GM23338 (cell line): ENCODE measurements around the gene WIPF3. TPM values are rescaled to one million over a fixed set of nuclear protein-coding genes. Genes with fewer than 3 reads are reported as not detected.

Experiments used
- ATAC-seq: fragments of 200-7000 bp; cut with Tn5 transposase; 3 replicates; pipeline ENCODE4 v1.9.1; 2020
- DNase-seq: peaks from one replicate; pipeline ENCODE4 v3.0.0-alpha.2; 2015; ENCODE audit warnings: low spot score
- H2AFZ ChIP-seq: fragments of 200-600 bp; sonication (generic); 2 replicates; pipeline ENCODE4 v1.8.0; 2016; ENCODE audit warnings: antibody characterized with exemption, mild to moderate bottlenecking, moderate library complexity
- H3F3A ChIP-seq: fragments of 200-600 bp; sonication (generic); replicated peaks from 2 replicates; pipeline ENCODE4 v1.8.0; 2017; ENCODE audit warnings: antibody characterized with exemption, mixed run types, low read depth
- H3K27ac ChIP-seq: fragments of 200-600 bp; sonication (generic); 2 replicates; pipeline ENCODE4 v1.6.1; 2016; ENCODE audit warnings: low read depth
- H3K27me3 ChIP-seq: fragments of 200-600 bp; sonication (generic); 2 replicates; pipeline ENCODE4 v1.8.0; 2016; ENCODE audit warnings: mild to moderate bottlenecking, mixed run types, moderate library complexity; ENCODE audit not compliant: insufficient read depth
- H3K36me3 ChIP-seq: fragments of 200-600 bp; sonication (generic); 2 replicates; pipeline ENCODE4 v1.8.0; 2016; ENCODE audit warnings: mild to moderate bottlenecking; ENCODE audit not compliant: insufficient read depth
- H3K4me1 ChIP-seq: fragments of 200-600 bp; sonication (generic); 2 replicates; pipeline ENCODE4 v1.8.0; 2016; ENCODE audit warnings: mild to moderate bottlenecking, moderate library complexity; ENCODE audit not compliant: insufficient read depth
- H3K4me2 ChIP-seq: fragments of 200-600 bp; sonication (generic); 2 replicates; pipeline ENCODE4 v1.7.1; 2017; ENCODE audit warnings: mixed run types
- H3K4me3 ChIP-seq: fragments of 200-600 bp; sonication (generic); 2 replicates; pipeline ENCODE4 v1.6.1; 2016; ENCODE audit warnings: mixed run types
- H3K79me2 ChIP-seq: fragments of 200-600 bp; sonication (generic); replicated peaks from 2 replicates; pipeline ENCODE4 v1.8.0; 2017; ENCODE audit warnings: mild to moderate bottlenecking; ENCODE audit not compliant: insufficient read depth
- H3K9me2 ChIP-seq: fragments of 200-600 bp; sonication (generic); 2 replicates; pipeline ENCODE4 v1.8.0; 2017; ENCODE audit not compliant: insufficient read depth
- H4K20me1 ChIP-seq: fragments of 200-600 bp; sonication (generic); replicated peaks from 2 replicates; pipeline ENCODE4 v1.8.0; 2017; ENCODE audit warnings: mild to moderate bottlenecking; ENCODE audit not compliant: insufficient read depth
- H3K27ac Mint-ChIP-seq: 2 replicates; pipeline ENCODE4 v1.8.0; 2020; ENCODE audit warnings: inconsistent platforms, mild to moderate bottlenecking, moderate library complexity, mixed read lengths
- H3K27me3 Mint-ChIP-seq: 3 replicates; pipeline ENCODE4 v1.8.0; 2022; ENCODE audit warnings: low read depth, mild to moderate bottlenecking, moderate library complexity, mixed read lengths, inconsistent platforms; ENCODE audit not compliant: insufficient read depth, poor library complexity
- H3K36me3 Mint-ChIP-seq: 3 replicates; pipeline ENCODE4 v1.8.0; 2021; ENCODE audit warnings: low read depth, mild to moderate bottlenecking, inconsistent platforms, moderate library complexity, mixed read lengths
- H3K4me1 Mint-ChIP-seq: 3 replicates; pipeline ENCODE4 v1.8.0; 2020; ENCODE audit warnings: mild to moderate bottlenecking, inconsistent platforms, mixed read lengths
- H3K4me3 Mint-ChIP-seq: 3 replicates; pipeline ENCODE4 v1.8.0; 2021; ENCODE audit warnings: moderate library complexity, mild to moderate bottlenecking, inconsistent platforms, mixed read lengths
- H3K9me3 Mint-ChIP-seq: 3 replicates; pipeline ENCODE4 v1.8.0; 2020; ENCODE audit warnings: moderate library complexity, mild to moderate bottlenecking, inconsistent platforms, mixed read lengths
- CREB1 ChIP-seq: fragments of 250-450 bp; sonication (Bioruptor Pico); IDR thresholded peaks from 2 replicates; pipeline ENCODE4 v1.5.0; 2020; ENCODE audit warnings: low read depth, mild to moderate bottlenecking, moderate library complexity
- CTCF ChIP-seq, 2 experiments: fragments of 200-600 bp in 1 of 2; sonication (generic) in 1 of 2; conservative IDR thresholded peaks; 2 replicates each; pipeline versions ENCODE4 v1.5.1 to v1.6.1; 2016 to 2017; ENCODE audit warnings: antibody characterized with exemption in 2 of 2, low read depth in 2 of 2, mild to moderate bottlenecking in 2 of 2, moderate library complexity in 1 of 2
- EZH2 ChIP-seq: fragments of 200-600 bp; sonication (generic); IDR thresholded peaks from one replicate; pipeline ENCODE4 v1.8.0; 2017; ENCODE audit warnings: antibody characterized with exemption, mild to moderate bottlenecking, low read depth; ENCODE audit not compliant: unreplicated experiment
- EZH2phosphoT487 ChIP-seq: fragments of 200-600 bp; sonication (generic); IDR thresholded peaks from one replicate; pipeline ENCODE4 v1.8.1; 2018; ENCODE audit warnings: antibody characterized with exemption; ENCODE audit not compliant: unreplicated experiment
- JUNB ChIP-seq: IDR thresholded peaks from one replicate; pipeline ENCODE4 v1.6.1; 2016; ENCODE audit warnings: antibody characterized with exemption; ENCODE audit not compliant: unreplicated experiment
- NANOG ChIP-seq: IDR thresholded peaks from 2 replicates; pipeline ENCODE4 v1.6.1; 2016; ENCODE audit warnings: antibody characterized with exemption, borderline replicate concordance
- POLR2AphosphoS5 ChIP-seq: IDR thresholded peaks from 2 replicates; pipeline ENCODE4 v1.6.1; 2016; ENCODE audit warnings: antibody characterized with exemption, low read depth
- REST ChIP-seq: IDR thresholded peaks from one replicate; pipeline ENCODE4 v1.6.1; 2018; ENCODE audit warnings: antibody characterized with exemption; ENCODE audit not compliant: unreplicated experiment
- STAT1 ChIP-seq: IDR thresholded peaks from one replicate; pipeline ENCODE4 v1.6.1; 2016; ENCODE audit warnings: antibody characterized with exemption; ENCODE audit not compliant: unreplicated experiment
- ZNF114 ChIP-seq: fragments of 250-450 bp; sonication (Bioruptor Pico); IDR thresholded peaks from 2 replicates; pipeline ENCODE4 v1.5.0; 2020; ENCODE audit warnings: mild to moderate bottlenecking, moderate library complexity
- ZNF331 ChIP-seq: fragments of 250-450 bp; sonication (Bioruptor Pico); IDR thresholded peaks from 2 replicates; pipeline ENCODE4 v1.5.0; 2020; ENCODE audit warnings: low read depth, mild to moderate bottlenecking, moderate library complexity
- polyA plus RNA-seq: library from polyadenylated mRNA; unstranded; fragments of >200 nt; fragmentation: Nextera tagmentation; extraction: Ambion mirVana; gene quantifications from 2 replicates; pipeline ENCODE4 v1.2.1, GENCODE V29; 2016
- total RNA-seq: library from RNA; depleted of rRNA; stranded (reverse); fragments of >200 nt; shearing (Covaris generic); gene quantifications from 2 replicates; pipeline ENCODE4 v1.2.3, GENCODE V29; 2014
- TF ChIP-seq, protein P1 (sequence below): fragments of 250-450 bp; sonication (Bioruptor Pico); IDR thresholded peaks from 2 replicates; pipeline ENCODE4 v1.5.0; 2020; ENCODE audit warnings: mild to moderate bottlenecking, moderate library complexity
- TF ChIP-seq, protein P2 (sequence below): IDR thresholded peaks from 2 replicates; pipeline ENCODE4 v1.6.1; 2016; ENCODE audit warnings: antibody characterized with exemption

WIPF3 gene
- total and polyA plus RNA-seq, 2 experiments from 2014 or later = 5.7 to 11.4 TPM

GRCh38 chr7:29848941-29849340 is 42.6 kb downstream of the WIPF3 start:
- Histone ChIP-seq H2AFZ (no peak overlapping the region), H3K9me2 (no peaks in the 10 kb centered on the region), H3K4me2 (no peak overlapping the region), H3K27ac (no peak overlapping the region), H3F3A (no peaks in the 10 kb centered on the region), H3K4me3 (no peak overlapping the region), H3K36me3 (no peaks in the 10 kb centered on the region), H3K79me2 (no peaks in the 10 kb centered on the region), H4K20me1 (no peaks in the 10 kb centered on the region), H3K4me1 (peaks cover 6% of the 10 kb centered on the region; the same call in 1 of the 2 replicates), H3K27me3 (no peaks in the 10 kb centered on the region)
- Mint-ChIP-seq H3K4me3 (no peak overlapping the region), H3K36me3 (no peaks in the 10 kb centered on the region), H3K9me3 (no peaks in the 10 kb centered on the region), H3K27me3 (peaks cover 6% of the 10 kb centered on the region), H3K4me1 (peaks cover 5% of the 10 kb centered on the region), H3K27ac (no peak overlapping the region)
- DNase-seq (no peak), ATAC-seq (no peak)
- TF ChIP-seq JUNB (no peak), ZNF331 (CRISPR knock-in tag) (no peak), ZNF114 (CRISPR knock-in tag) (no peak), POLR2AphosphoS5 (no peak), STAT1 (no peak), CREB1 (CRISPR knock-in tag) (no peak), EZH2phosphoT487 (no peak), CTCF (conservative IDR thresholded peaks at IDR 0.05; ENCODE audit: low read depth in 2 of 2) (no peak), NANOG (no peak), REST (no peak), EZH2 (no peak)
- TF ChIP-seq, protein P1, sequence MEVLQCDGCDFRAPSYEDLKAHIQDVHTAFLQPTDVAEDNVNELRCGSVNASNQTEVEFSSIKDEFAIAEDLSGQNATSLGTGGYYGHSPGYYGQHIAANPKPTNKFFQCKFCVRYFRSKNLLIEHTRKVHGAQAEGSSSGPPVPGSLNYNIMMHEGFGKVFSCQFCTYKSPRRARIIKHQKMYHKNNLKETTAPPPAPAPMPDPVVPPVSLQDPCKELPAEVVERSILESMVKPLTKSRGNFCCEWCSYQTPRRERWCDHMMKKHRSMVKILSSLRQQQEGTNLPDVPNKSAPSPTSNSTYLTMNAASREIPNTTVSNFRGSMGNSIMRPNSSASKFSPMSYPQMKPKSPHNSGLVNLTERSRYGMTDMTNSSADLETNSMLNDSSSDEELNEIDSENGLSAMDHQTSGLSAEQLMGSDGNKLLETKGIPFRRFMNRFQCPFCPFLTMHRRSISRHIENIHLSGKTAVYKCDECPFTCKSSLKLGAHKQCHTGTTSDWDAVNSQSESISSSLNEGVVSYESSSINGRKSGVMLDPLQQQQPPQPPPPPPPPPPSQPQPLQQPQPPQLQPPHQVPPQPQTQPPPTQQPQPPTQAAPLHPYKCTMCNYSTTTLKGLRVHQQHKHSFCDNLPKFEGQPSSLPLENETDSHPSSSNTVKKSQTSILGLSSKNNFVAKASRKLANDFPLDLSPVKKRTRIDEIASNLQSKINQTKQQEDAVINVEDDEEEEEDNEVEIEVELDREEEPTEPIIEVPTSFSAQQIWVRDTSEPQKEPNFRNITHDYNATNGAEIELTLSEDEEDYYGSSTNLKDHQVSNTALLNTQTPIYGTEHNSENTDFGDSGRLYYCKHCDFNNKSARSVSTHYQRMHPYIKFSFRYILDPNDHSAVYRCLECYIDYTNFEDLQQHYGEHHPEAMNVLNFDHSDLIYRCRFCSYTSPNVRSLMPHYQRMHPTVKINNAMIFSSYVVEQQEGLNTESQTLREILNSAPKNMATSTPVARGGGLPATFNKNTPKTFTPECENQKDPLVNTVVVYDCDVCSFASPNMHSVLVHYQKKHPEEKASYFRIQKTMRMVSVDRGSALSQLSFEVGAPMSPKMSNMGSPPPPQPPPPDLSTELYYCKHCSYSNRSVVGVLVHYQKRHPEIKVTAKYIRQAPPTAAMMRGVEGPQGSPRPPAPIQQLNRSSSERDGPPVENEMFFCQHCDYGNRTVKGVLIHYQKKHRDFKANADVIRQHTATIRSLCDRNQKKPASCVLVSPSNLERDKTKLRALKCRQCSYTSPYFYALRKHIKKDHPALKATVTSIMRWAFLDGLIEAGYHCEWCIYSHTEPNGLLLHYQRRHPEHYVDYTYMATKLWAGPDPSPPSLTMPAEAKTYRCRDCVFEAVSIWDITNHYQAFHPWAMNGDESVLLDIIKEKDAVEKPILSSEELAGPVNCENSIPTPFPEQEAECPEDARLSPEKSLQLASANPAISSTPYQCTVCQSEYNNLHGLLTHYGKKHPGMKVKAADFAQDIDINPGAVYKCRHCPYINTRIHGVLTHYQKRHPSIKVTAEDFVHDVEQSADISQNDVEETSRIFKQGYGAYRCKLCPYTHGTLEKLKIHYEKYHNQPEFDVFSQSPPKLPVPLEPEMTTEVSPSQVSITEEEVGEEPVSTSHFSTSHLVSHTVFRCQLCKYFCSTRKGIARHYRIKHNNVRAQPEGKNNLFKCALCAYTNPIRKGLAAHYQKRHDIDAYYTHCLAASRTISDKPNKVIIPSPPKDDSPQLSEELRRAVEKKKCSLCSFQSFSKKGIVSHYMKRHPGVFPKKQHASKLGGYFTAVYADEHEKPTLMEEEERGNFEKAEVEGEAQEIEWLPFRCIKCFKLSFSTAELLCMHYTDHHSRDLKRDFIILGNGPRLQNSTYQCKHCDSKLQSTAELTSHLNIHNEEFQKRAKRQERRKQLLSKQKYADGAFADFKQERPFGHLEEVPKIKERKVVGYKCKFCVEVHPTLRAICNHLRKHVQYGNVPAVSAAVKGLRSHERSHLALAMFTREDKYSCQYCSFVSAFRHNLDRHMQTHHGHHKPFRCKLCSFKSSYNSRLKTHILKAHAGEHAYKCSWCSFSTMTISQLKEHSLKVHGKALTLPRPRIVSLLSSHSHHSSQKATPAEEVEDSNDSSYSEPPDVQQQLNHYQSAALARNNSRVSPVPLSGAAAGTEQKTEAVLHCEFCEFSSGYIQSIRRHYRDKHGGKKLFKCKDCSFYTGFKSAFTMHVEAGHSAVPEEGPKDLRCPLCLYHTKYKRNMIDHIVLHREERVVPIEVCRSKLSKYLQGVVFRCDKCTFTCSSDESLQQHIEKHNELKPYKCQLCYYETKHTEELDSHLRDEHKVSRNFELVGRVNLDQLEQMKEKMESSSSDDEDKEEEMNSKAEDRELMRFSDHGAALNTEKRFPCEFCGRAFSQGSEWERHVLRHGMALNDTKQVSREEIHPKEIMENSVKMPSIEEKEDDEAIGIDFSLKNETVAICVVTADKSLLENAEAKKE (CRISPR knock-in tag) = no peak
- TF ChIP-seq, protein P2, sequence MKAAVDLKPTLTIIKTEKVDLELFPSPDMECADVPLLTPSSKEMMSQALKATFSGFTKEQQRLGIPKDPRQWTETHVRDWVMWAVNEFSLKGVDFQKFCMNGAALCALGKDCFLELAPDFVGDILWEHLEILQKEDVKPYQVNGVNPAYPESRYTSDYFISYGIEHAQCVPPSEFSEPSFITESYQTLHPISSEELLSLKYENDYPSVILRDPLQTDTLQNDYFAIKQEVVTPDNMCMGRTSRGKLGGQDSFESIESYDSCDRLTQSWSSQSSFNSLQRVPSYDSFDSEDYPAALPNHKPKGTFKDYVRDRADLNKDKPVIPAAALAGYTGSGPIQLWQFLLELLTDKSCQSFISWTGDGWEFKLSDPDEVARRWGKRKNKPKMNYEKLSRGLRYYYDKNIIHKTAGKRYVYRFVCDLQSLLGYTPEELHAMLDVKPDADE = no peak
